NCI-H2196 (cell line): ENCODE data around the gene CGN.

Experiments
- DNase-seq: peaks from one replicate; lab custom pipeline; 2025; ENCODE audit not compliant: unreplicated experiment; lab: John Stamatoyannopoulos, UW

CGN gene, protein sequence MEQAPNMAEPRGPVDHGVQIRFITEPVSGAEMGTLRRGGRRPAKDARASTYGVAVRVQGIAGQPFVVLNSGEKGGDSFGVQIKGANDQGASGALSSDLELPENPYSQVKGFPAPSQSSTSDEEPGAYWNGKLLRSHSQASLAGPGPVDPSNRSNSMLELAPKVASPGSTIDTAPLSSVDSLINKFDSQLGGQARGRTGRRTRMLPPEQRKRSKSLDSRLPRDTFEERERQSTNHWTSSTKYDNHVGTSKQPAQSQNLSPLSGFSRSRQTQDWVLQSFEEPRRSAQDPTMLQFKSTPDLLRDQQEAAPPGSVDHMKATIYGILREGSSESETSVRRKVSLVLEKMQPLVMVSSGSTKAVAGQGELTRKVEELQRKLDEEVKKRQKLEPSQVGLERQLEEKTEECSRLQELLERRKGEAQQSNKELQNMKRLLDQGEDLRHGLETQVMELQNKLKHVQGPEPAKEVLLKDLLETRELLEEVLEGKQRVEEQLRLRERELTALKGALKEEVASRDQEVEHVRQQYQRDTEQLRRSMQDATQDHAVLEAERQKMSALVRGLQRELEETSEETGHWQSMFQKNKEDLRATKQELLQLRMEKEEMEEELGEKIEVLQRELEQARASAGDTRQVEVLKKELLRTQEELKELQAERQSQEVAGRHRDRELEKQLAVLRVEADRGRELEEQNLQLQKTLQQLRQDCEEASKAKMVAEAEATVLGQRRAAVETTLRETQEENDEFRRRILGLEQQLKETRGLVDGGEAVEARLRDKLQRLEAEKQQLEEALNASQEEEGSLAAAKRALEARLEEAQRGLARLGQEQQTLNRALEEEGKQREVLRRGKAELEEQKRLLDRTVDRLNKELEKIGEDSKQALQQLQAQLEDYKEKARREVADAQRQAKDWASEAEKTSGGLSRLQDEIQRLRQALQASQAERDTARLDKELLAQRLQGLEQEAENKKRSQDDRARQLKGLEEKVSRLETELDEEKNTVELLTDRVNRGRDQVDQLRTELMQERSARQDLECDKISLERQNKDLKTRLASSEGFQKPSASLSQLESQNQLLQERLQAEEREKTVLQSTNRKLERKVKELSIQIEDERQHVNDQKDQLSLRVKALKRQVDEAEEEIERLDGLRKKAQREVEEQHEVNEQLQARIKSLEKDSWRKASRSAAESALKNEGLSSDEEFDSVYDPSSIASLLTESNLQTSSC

GRCh38 chr1:151510957-151511635 is at the start of gene CGN:
TSS of gene CGN (plus strand) at chr1:151511387. CDS start at chr1:151518520, 7,133 bp downstream.
- DNase-seq, result peak; percentile 94

GRCh38 chr1:151461694-151462093 is 49.5 kb upstream of the CGN start:
- DNase-seq, result no peak

DNA sequence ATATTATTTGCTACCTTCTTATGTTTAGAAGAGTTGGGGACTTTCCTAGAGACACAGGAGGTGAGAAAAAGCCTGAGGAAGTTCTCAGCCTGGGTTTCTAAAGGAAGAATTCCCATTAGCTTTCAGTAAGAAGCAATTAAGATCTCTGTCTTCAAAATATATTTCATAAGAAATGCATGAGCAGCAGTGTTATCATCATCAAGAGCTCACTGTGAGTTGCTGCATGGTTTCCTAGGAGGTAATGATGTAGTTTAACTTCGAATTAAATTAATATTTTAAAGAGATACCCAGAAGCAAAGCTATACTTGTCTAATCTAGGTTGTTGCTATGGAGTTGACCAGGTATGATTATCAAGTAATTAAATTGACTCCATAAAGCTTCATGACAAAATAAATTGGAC is 46.2 kb upstream of the CGN start:
- no peak for DNase-seq

DNA sequence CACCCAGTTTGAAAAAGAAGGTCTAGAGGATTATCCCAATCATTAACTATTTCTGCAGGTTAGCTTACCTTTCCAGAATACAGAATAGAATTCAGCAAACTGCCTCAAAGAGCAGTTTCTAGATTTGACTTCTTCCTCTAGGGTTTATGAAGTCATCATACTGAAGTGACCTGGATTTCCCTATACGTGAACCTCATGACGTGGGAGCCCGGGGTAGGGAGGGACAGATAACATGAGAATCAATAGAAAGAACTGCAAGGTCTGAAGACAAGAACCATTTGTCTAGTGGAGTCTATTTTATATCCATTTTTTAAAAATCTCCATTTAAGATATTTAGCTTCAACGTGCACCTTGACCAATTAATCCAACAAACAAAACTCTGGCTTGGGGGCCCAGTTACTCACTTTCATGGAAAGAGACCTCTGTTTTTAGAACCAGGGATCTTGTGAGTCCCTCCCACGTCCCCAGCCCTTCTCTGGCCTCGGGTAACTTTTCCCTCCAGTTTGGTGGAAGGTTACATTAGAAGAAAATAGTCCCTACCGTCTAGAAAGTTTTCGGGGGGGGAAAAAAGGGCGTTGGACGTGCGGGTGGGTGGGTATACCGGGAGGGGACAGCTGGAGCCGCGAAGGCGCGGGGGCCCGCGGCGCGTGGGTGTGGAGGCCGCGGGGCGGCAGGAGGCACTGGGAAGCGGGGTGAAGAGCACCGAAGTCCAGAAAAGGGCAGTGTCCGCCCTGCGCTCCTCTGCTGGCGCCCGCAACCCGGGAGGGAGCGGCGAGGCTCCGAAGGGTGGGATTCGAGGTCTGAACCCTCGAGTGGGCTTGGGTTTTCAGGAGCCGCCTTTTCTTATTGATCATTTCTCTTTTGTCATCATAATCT is 38.1 kb upstream of the CGN start:
- DNase-seq, result no peak

DNA sequence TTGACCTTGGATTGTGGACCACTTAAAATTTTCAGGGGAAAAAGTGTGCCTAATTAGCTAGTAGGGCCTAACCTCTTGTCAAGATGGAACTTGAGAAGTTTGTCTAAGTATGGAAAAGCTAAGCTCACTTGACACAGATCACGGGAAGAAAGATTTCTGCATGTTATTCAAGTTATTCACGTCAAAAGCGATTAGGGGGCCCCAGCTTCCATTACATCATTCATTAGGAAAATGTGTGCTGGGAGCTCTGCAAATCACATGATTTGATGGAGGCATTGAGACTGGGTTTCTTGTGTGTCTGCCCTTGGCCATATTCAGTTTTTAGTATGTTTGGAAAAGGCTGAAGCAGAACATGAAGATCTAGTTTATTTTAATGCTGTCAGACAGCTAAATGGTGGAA is 36.4 kb upstream of the CGN start:
- DNase-seq, result no peak

- no peak for DNase-seq
These were observed 36.0 kb upstream of the CGN start for GRCh38 chr1:151475175-151475574.

- no peak for DNase-seq
These were observed 35.1 kb upstream of the CGN start for GRCh38 chr1:151476083-151476482.

GRCh38 chr1:151477066-151477465 is 34.1 kb upstream of the CGN start:
- no peak for DNase-seq

- no peak for DNase-seq
These were observed 32.9 kb upstream of the CGN start for GRCh38 chr1:151478140-151478812.

GRCh38 chr1:151478923-151479322 is 32.3 kb upstream of the CGN start:
- DNase-seq, result no peak

DNA sequence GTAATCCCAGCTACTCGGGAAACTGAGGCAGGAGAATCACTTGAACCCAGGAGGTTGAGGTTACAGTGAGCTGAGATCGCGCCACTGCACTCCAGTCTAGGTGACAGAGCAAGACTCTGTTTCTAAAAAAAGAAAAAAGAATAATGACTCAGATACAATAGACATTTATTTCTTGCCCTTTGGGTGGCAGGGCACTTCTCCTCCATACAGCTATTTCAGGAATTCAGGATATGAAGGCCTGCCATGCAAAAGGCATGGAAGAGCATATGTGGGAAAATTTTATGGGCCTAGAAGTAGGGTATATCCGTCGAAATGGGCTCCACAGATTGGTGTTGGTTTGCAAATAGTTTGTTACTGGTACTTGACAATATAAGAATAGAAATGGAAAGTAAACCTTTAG is 31.7 kb upstream of the CGN start:
- no peak for DNase-seq

DNA sequence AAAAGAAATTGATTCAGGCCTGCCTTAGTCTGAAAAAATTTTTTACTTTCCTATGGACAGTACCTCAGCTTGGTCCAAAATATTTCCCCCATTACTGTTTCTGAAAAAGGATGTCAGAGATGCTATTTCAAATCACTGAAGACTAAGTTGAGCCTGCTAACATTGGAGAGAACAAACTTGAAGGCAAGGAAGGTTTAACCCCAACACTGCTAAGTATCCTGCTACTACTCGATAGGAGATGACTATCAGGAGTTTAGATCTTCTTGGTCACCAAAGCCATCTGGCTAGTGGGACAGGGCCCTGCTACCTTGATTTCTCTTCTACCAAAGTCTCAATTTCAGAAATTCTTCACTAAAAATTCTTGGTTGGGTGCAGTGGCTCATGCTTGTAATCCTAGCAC is 29.2 kb upstream of the CGN start:
- no peak for DNase-seq

GRCh38 chr1:151485685-151486255 is 25.4 kb upstream of the CGN start:
- DNase-seq, result no peak

- DNase-seq, result no peak
These were observed 24.6 kb upstream of the CGN start for GRCh38 chr1:151486557-151486956.

GRCh38 chr1:151491641-151492040 is 19.5 kb upstream of the CGN start:
- no peak for DNase-seq

DNA sequence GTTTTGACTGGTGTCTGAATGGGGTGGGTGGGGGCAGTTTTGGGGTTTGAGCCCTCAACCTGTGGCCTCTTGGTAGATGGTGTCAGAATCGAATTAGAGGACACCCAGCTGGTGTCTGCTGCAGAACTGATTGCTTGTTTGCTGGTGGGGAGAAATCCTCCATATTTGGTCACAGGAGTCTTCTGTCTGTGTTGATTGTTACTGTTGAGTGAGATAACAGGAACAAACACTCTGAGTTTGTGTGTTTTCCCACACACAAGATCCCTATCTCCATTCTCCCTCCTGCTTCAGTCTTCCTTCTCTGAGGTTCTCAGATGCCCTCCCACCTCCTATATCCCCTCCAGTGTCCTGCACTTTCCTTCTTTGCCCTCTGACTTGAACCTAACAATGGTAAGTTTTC is 19.1 kb upstream of the CGN start:
- no peak for DNase-seq

DNA sequence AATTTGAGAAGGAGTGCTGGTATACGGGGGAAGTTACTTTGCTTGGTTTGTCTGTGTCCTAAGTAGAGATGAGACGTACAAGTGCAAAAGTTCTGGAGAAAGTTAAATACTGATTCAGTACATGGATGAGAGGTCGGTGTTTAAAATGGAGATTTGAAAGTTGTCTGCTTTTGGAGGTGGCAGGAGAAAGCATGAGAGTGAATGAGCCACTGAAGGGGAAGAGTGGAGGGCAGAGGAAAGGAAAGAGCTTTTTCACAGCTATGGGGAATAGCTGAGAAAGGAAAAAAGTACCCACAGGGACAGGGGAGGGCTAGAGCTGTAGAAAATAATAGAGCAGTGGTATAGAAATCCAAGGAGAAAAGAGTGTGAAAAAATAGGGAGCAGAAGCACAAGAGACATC is 18.1 kb upstream of the CGN start:
- no peak for DNase-seq

DNA sequence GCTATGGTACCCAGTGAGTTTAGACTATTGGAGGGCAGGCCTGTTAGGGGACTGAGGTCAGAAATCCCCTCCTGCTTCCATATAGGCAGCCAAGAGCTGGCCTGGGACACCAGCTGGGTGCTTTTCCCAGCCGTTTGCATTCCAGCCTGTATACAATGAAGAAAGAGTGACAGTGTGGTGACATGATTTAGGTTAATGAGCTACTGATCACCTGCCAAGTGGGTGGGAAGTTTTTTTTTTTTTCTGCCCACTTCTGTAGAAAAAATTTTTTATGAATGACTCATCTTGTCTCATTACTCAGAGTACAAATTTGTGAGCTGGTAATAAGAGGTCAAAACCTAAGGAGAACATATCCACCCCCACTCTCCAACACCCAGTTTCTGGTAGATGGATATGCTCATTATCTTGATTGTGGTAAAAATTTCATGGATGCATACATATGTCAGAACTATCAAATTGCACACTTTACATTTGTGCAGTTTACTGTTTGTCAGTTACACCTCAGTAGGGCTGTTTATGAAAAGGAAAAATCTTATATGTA is 16.4 kb upstream of the CGN start:
- DNase-seq, result no peak

DNA sequence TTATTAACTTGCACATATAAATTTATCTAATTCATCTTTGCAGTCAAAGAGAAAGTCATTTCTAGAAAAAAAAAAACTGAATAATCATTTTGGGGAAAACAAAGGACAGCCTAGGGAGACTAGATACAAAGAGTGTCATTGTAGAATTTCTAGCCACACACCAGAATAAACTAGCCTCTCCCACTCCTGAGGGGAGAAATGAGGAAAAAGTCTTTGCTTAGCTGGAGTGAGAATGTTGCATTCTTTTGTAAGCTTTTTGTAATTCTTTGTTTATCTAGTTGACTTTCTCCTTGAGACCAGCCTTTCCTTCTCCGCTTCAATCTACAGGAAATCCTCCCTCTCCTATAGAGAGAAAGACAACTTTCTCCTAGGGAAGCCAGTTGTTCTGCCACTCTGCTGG is 15.9 kb upstream of the CGN start:
- DNase-seq, result no peak
